GM21515 (cell line): ENCODE data around the gene WIPF3.
"Not testable (repeated sequence)": the region's sequence is repeated elsewhere in the genome, so short reads cannot be mapped to it uniquely, and the experiment has no call there.

ENCODE experiments used
- ATAC-seq: cut with Tn5 transposase; IDR thresholded peaks from one replicate; pipeline ENCODE4 v1.9.1; 2021; ENCODE audit not compliant: unreplicated experiment

The WIPF3 gene

GRCh38 chr7:29946428-29947186 is 140.3 kb downstream of the WIPF3 start:
- ATAC-seq = no peak

DNA sequence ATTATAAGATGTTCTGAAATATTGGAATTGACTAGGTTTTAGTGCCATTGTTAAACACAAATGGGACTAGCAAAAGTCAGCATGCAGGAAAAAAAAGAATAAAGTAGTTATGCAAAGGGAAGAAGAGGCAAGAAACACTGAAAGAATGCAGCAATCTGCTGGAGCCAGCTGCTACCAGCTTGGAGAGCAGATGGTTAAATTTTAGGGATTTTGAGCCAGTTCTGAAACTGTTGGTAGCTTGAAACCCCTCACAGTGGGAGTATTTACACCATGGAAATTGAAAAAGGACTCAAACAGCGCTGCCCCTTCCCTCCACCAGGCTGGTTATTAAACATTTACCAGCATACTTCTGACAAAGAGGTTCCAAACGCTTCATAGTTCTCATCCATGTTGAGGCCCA is 142.3 kb downstream of the WIPF3 start:
- ATAC-seq = no peak

DNA sequence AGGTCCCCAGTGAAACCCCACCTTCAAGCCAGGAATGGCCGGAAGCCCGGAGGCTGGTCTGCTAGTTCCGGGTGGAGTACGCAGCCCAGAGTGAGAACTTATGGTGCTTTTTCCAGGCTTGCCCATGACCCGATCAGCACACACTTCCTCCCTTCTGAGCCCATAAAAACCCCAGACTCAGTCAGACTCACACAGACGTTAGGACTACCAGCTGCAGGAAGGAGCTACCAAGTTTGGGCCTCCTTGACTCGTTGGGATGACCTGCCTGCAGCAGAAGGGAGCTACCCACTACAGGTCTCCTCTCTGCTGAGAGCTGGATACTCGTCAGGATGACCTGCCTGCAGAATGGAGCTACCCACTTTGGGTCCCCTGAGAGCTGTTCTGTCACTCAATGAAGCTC is 144.2 kb downstream of the WIPF3 start:
- ATAC-seq = no peak

DNA sequence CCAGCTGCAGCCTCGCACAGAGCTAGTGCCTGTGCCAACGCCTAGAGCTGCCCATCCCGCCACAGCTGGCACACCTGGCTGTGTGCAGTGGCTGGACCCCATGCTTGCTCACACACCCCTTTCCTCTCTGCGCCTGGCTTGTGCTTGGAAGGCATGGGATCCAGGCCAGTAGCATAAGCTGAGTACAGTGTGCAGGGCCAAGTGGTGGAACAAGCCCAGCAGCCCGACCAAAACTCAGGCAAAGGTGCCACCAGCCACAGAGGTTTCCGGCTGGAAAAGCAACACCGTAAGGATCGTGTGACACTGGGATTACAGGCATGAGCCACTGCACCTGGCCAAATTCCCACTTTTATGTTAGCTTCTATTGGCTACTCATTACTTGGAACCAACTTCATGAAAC is 144.9 kb downstream of the WIPF3 start:
- no peak for ATAC-seq

- ATAC-seq = no peak
Observed at GRCh38 chr7:29953726-29954347, 147.5 kb downstream of the WIPF3 start.

GRCh38 chr7:29955075-29955792 is 148.9 kb downstream of the WIPF3 start:
- ATAC-seq = no peak

GRCh38 chr7:29955799-29956486 is 149.6 kb downstream of the WIPF3 start:
- ATAC-seq = peak; percentile 90

- ATAC-seq = peak; percentile 22
Observed at GRCh38 chr7:29956487-29956836, 150.2 kb downstream of the WIPF3 start.

GRCh38 chr7:29957521-29958310 is 151.4 kb downstream of the WIPF3 start:
- no peak for ATAC-seq

GRCh38 chr7:29958667-29959358 is 152.5 kb downstream of the WIPF3 start:
- no peak for ATAC-seq

- ATAC-seq = not testable (repeated sequence)
Observed at GRCh38 chr7:29961611-29962010, 155.3 kb downstream of the WIPF3 start.

- ATAC-seq = no peak
Observed at GRCh38 chr7:29962035-29962434, 155.7 kb downstream of the WIPF3 start.

- ATAC-seq = no peak
Observed at GRCh38 chr7:29965030-29965429, 158.7 kb downstream of the WIPF3 start.
